Measurements from ENCODE around the gene ZNF524.
"Not testable (repeated sequence)": the region's sequence is repeated elsewhere in the genome, so short reads cannot be mapped to it uniquely, and the experiment has no call there.

ZNF524 gene

GRCh38 chr19:55554741-55555152 lies 45.3 kb upstream of the ZNF524 start:
- no peak for DNase-seq (ENCODE audit: low read depth)
- TF ChIP-seq CTCF (IDR thresholded peaks at IDR 0.05; ENCODE audit: control insufficient read depth, extremely low read depth, insufficient read depth) = no peak
- H3K4me3 ChIP-seq (ENCODE audit: low read depth, low read length) = no peak overlapping the region

- DNase-seq (ENCODE audit: low read depth) = no peak
- no peak overlapping the region for H3K4me3 ChIP-seq (ENCODE audit: low read depth, low read length)
- TF ChIP-seq CTCF (IDR thresholded peaks at IDR 0.05; ENCODE audit: control insufficient read depth, extremely low read depth, insufficient read depth) = no peak
Measured at GRCh38 chr19:55559684-55560083, 40.4 kb upstream of the ZNF524 start.

- no peak for TF ChIP-seq CTCF (IDR thresholded peaks at IDR 0.05; ENCODE audit: control insufficient read depth, extremely low read depth, insufficient read depth)
- no peak overlapping the region for H3K4me3 ChIP-seq (ENCODE audit: low read depth, low read length)
- no peak for DNase-seq (ENCODE audit: low read depth)
Measured at GRCh38 chr19:55563261-55563690, 36.8 kb upstream of the ZNF524 start.

- no peak for DNase-seq (ENCODE audit: low read depth)
- no peak for TF ChIP-seq CTCF (IDR thresholded peaks at IDR 0.05; ENCODE audit: control insufficient read depth, extremely low read depth, insufficient read depth)
- H3K4me3 ChIP-seq (ENCODE audit: low read depth, low read length) = no peak overlapping the region
Measured at GRCh38 chr19:55566823-55567222, 33.3 kb upstream of the ZNF524 start.

GRCh38 chr19:55567708-55568328 lies 32.3 kb upstream of the ZNF524 start:
- no peak for TF ChIP-seq CTCF (IDR thresholded peaks at IDR 0.05; ENCODE audit: control insufficient read depth, extremely low read depth, insufficient read depth)
- no peak overlapping the region for H3K4me3 ChIP-seq (ENCODE audit: low read depth, low read length)

GRCh38 chr19:55569477-55569876 lies 30.6 kb upstream of the ZNF524 start:
- not testable (repeated sequence) for H3K4me3 ChIP-seq (ENCODE audit: low read depth, low read length); DNase-seq (ENCODE audit: low read depth)

More at GRCh38 chr19:55567708-55568328, 32.3 kb upstream of the ZNF524 start:
- no peak for DNase-seq (ENCODE audit: low read depth)

- not testable (repeated sequence) for DNase-seq (ENCODE audit: low read depth); H3K4me3 ChIP-seq (ENCODE audit: low read depth, low read length)
Measured at GRCh38 chr19:55573929-55574328, 26.2 kb upstream of the ZNF524 start.

- no peak for DNase-seq (ENCODE audit: low read depth)
- TF ChIP-seq CTCF (IDR thresholded peaks at IDR 0.05; ENCODE audit: control insufficient read depth, extremely low read depth, insufficient read depth) = no peak
- H3K4me3 ChIP-seq (ENCODE audit: low read depth, low read length) = no peak overlapping the region
Measured at GRCh38 chr19:55576746-55577145, 23.3 kb upstream of the ZNF524 start.

All from LNCaP clone FGC (cell line).